Fibroblast of skin of left quadriceps (primary cell): ENCODE data around the gene KRTAP10-10.
"Not testable (repeated sequence)": the region's sequence is repeated elsewhere in the genome, so short reads cannot be mapped to it uniquely, and the experiment has no call there.

Experiments used
- DNase-seq, 2 experiments: peaks; one replicate each; pipeline ENCODE4 v3.0.0-alpha.2; 2013; ENCODE audit warnings: low read depth in 2 of 2

The KRTAP10-10 gene

GRCh38 chr21:44602463-44602850 lies 34.7 kb upstream of the KRTAP10-10 start:
- no peak for DNase-seq

- DNase-seq: no peak
Measured at GRCh38 chr21:44603109-44603875, 33.9 kb upstream of the KRTAP10-10 start.

GRCh38 chr21:44603911-44604310 lies 33.2 kb upstream of the KRTAP10-10 start:
- DNase-seq: no peak

GRCh38 chr21:44606495-44606894 lies 30.7 kb upstream of the KRTAP10-10 start:
- DNase-seq: no peak

GRCh38 chr21:44609193-44609592 lies 28.0 kb upstream of the KRTAP10-10 start:
- DNase-seq: no peak

- DNase-seq: not testable (repeated sequence)
Measured at GRCh38 chr21:44610157-44610843, 26.9 kb upstream of the KRTAP10-10 start.

- DNase-seq: no peak
Measured at GRCh38 chr21:44611551-44611950, 25.6 kb upstream of the KRTAP10-10 start.

- no peak for DNase-seq
Measured at GRCh38 chr21:44612029-44612486, 25.1 kb upstream of the KRTAP10-10 start, which contains the start of gene KRTAP10-8. TSS of gene KRTAP10-8 (plus strand) at chr21:44612079. CDS start at chr21:44612101, 22 bp downstream.

GRCh38 chr21:44612669-44613229 lies 24.4 kb upstream of the KRTAP10-10 start:
- DNase-seq: no peak

GRCh38 chr21:44613386-44614155 lies 23.6 kb upstream of the KRTAP10-10 start:
- no peak for DNase-seq

GRCh38 chr21:44614161-44614631 lies 23.0 kb upstream of the KRTAP10-10 start:
- no peak for DNase-seq

- DNase-seq: no peak
Measured at GRCh38 chr21:44614961-44615391, 22.2 kb upstream of the KRTAP10-10 start.

- no peak for DNase-seq
Measured at GRCh38 chr21:44615466-44615865, 21.7 kb upstream of the KRTAP10-10 start.

GRCh38 chr21:44615911-44616590 lies 21.1 kb upstream of the KRTAP10-10 start:
- no peak for DNase-seq

GRCh38 chr21:44616591-44616926 lies 20.6 kb upstream of the KRTAP10-10 start:
- DNase-seq: no peak

- DNase-seq: no peak
Measured at GRCh38 chr21:44617071-44617501, 20.1 kb upstream of the KRTAP10-10 start.

GRCh38 chr21:44618504-44618903 lies 18.7 kb upstream of the KRTAP10-10 start:
- no peak for DNase-seq

GRCh38 chr21:44618909-44619308 lies 18.2 kb upstream of the KRTAP10-10 start:
- no peak for DNase-seq

GRCh38 chr21:44619886-44620285 lies 17.3 kb upstream of the KRTAP10-10 start:
- no peak for DNase-seq

GRCh38 chr21:44623575-44623974 lies 13.6 kb upstream of the KRTAP10-10 start:
- no peak for DNase-seq

GRCh38 chr21:44625756-44626155 lies 11.4 kb upstream of the KRTAP10-10 start:
- no peak for DNase-seq
